Adrenal gland (tissue), 12 donors: ENCODE data around the gene TAX1BP1. TPM values are rescaled to one million over a fixed set of nuclear protein-coding genes. Genes with fewer than 3 reads are reported as not detected.

Source experiments
- DNase-seq, 7 donors: peaks; one replicate each; pipeline ENCODE4 v3.0.0-alpha.2; 2019 to 2020
- H3K27ac ChIP-seq, 5 donors: fragments of 200-600 bp; sonication (generic) in 4 of 5; 1 replicate in 3 of 5; 2 replicates in 2 of 5; pipeline versions ENCODE4 v1.5.1 to v1.8.0; 2016 to 2020; ENCODE audit warnings: mild to moderate bottlenecking in 1 of 5
- H3K27me3 ChIP-seq: fragments of 200-600 bp; 2 replicates; pipeline ENCODE4 v1.8.0; 2021
- H3K36me3 ChIP-seq, 2 donors: fragments of 200-600 bp; replicated peaks in 1 of 2; 1 replicate in 1 of 2; 2 replicates in 1 of 2; pipeline versions ENCODE4 v1.5.1 to v1.8.0; 2018 to 2022
- H3K4me1 ChIP-seq, 2 donors: fragments of 200-600 bp; replicated peaks in 1 of 2; 1 replicate in 1 of 2; 2 replicates in 1 of 2; pipeline versions ENCODE4 v1.5.1 to v1.8.0; 2018 to 2021
- H3K4me3 ChIP-seq, 4 donors: fragments of 200-600 bp; sonication (generic) in 3 of 4; one replicate each; pipeline ENCODE4 v1.5.1; 2016 to 2018
- H3K9me3 ChIP-seq, 3 donors: fragments of 200-600 bp; sonication (generic) in 1 of 3; replicated peaks in 1 of 3; 1 replicate in 2 of 3; 2 replicates in 1 of 3; pipeline versions ENCODE4 v1.5.1 to v1.8.0; 2016 to 2021
- CTCF ChIP-seq, 6 experiments: fragments of 450-650 bp in 4 of 6; fragments of 200-600 bp in 2 of 6; sonication (generic) in 1 of 6; IDR thresholded peaks; 1 replicate in 5 of 6; 2 replicates in 1 of 6; pipeline versions ENCODE4 v1.5.1 to v1.8.0; 2016 to 2021; ENCODE audit warnings: antibody characterized with exemption in 6 of 6, mild to moderate bottlenecking in 2 of 6, moderate library complexity in 1 of 6
- POLR2A ChIP-seq, 2 donors: fragments of 450-650 bp; IDR thresholded peaks; one replicate each; pipeline ENCODE4 v1.6.1; 2017; ENCODE audit warnings: antibody characterized with exemption in 2 of 2, mild to moderate bottlenecking in 2 of 2, moderate library complexity in 1 of 2
- WGBS, 4 donors: extraction: QIAGEN DNeasy Blood & Tissue Kit in 2 of 4; methylation state at CpG; one replicate each; pipeline versions ENCODE4 v1.1.5 to v1.1.7; 2013 to 2017; 5-methylcytosine and 5-hydroxymethylcytosine counted together
- intact Hi-C, 2 donors: fragments of 100-400 bp; cut with DNase I; formaldehyde crosslinking; loops; one replicate each; pipeline versions ENCODE4 v1.14.1 to v1.15.0; 2022 to 2023
- polyA plus RNA-seq, 3 donors: library from polyadenylated mRNA; stranded (reverse); fragments of 200-250 nt in 2 of 3; fragments of 350-450 nt in 1 of 3; fragmentation: Illumina TruSeq in 1 of 3; extraction: RNeasy Lipid Tissue Mini Kit (QIAGEN cat#74804) in 1 of 3; gene quantifications; one replicate each; pipeline ENCODE4 v1.2.3, GENCODE V29; 2013 to 2014
- total RNA-seq, 9 donors: library from RNA; depleted of rRNA in 4 of 9; stranded (reverse); fragments of >200 nt in 4 of 9; fragments of 120-200 nt in 1 of 9; fragmentation: NEBNext Ultra II Directional in 1 of 9; extraction: Animal tissue kit (Norgen Biotek cat#: 25700) in 1 of 9; gene quantifications; one replicate each; pipeline versions ENCODE4 v1.1.0 to v1.2.4, GENCODE V29; 2013 to 2023
- donor health status: healthy with polysubstance abuse.
- donor health status: Bipolar disorder and iron deficiency.
- donor health status: DM: yes; HTN: yes; CAD: no.
- donor health status: DM: no; HTN: no; CAD: no.
- donor health status: DM: no; HTN: no; CAD: no.
- donor health status: DM: yes; HTN: yes; CAD: no.

Gene TAX1BP1
- total and polyA plus RNA-seq, 12 donors = 66.5 to 274 (median 173) TPM

- DNase-seq = no peak
- Histone ChIP-seq H3K9me3 (peaks cover 0 to 9% (median 0%) of the 10 kb centered on the region in 3 donors), H3K4me1 (peaks cover 11 to 50% of the 10 kb centered on the region in 2 donors), H3K27ac (peak overlapping the region in 2 of 5 donors; percentile 66 to 68), H3K4me3 (peak overlapping the region in 1 of 4 donors; percentile 12), H3K36me3 (peaks cover 0 to 12% of the 10 kb centered on the region in 2 donors), H3K27me3 (no peaks in the 10 kb centered on the region)
- no peak for TF ChIP-seq POLR2A (IDR thresholded peaks at IDR 0.05)
- intact Hi-C loops = no loop called here
- 56 to 70% (median 63%) methylated on average over 2 of the region's 2 CpGs for WGBS, 4 donors
Measured at GRCh38 chr7:27763983-27764508, 24.1 kb downstream of the TAX1BP1 start.

GRCh38 chr7:27765841-27766240 is 25.9 kb downstream of the TAX1BP1 start:
- 94 to 98% (median 97%) methylated on average over 11 of the region's 11 CpGs for WGBS, 4 donors
- H3K4me1 ChIP-seq = peaks cover 11 to 54% of the 10 kb centered on the region in 2 donors
- H3K9me3 ChIP-seq = peaks cover 0 to 9% (median 0%) of the 10 kb centered on the region in 3 donors
- no peaks in the 10 kb centered on the region for H3K27me3 ChIP-seq
- no peak overlapping the region for H3K27ac ChIP-seq
- intact Hi-C loops = no loop called here
- TF ChIP-seq POLR2A (IDR thresholded peaks at IDR 0.05) (no peak), CTCF (IDR thresholded peaks at IDR 0.05) (no peak)
- no peak for DNase-seq
- peaks cover 0 to 15% of the 10 kb centered on the region in 2 donors for H3K36me3 ChIP-seq
- no peak overlapping the region for H3K4me3 ChIP-seq

GRCh38 chr7:27767374-27767773 is 27.4 kb downstream of the TAX1BP1 start:
- H3K27me3 ChIP-seq = no peaks in the 10 kb centered on the region
- peaks cover 11 to 53% of the 10 kb centered on the region in 2 donors for H3K4me1 ChIP-seq
- H3K36me3 ChIP-seq = peaks cover 0 to 15% of the 10 kb centered on the region in 2 donors
- H3K27ac ChIP-seq = no peak overlapping the region
- TF ChIP-seq CTCF (IDR thresholded peaks at IDR 0.05) (no peak), POLR2A (IDR thresholded peaks at IDR 0.05) (no peak)
- DNase-seq = no peak
- H3K9me3 ChIP-seq = no peaks in the 10 kb centered on the region
- intact Hi-C loops = no loop called here
- no peak overlapping the region for H3K4me3 ChIP-seq

GRCh38 chr7:27771111-27771510 is 31.1 kb downstream of the TAX1BP1 start:
- 98 to 100% (median 98%) methylated on average over 2 of the region's 2 CpGs for WGBS, 4 donors
- intact Hi-C loops = no loop called here

More at GRCh38 chr7:27771111-27771510, 31.1 kb downstream of the TAX1BP1 start:
- no peak for DNase-seq
- H3K36me3 ChIP-seq = peaks cover 0 to 11% of the 10 kb centered on the region in 2 donors
- no peak overlapping the region for H3K4me3 ChIP-seq
- H3K4me1 ChIP-seq = peaks cover 9 to 48% of the 10 kb centered on the region in 2 donors
- no peak overlapping the region for H3K27ac ChIP-seq
- H3K9me3 ChIP-seq = no peaks in the 10 kb centered on the region
- H3K27me3 ChIP-seq = no peaks in the 10 kb centered on the region
- TF ChIP-seq CTCF (IDR thresholded peaks at IDR 0.05) = no peak
- no peak for TF ChIP-seq POLR2A (IDR thresholded peaks at IDR 0.05)
